Measurements from ENCODE around the gene CD4. TPM values are rescaled to one million over a fixed set of nuclear protein-coding genes. Genes with fewer than 3 reads are reported as not detected.

Gene CD4
- total RNA-seq, 1 donor from 2014 or later = 0.75 TPM

- DNase-seq (ENCODE audit: low read depth) = no peak
- no peak for TF ChIP-seq CTCF (conservative IDR thresholded peaks at IDR 0.05; ENCODE audit: low read depth, low read length)
- no peak overlapping the region for H3K4me3 ChIP-seq (ENCODE audit: low read depth, low read length)
Measured at GRCh38 chr12:6784761-6785160, 4.6 kb upstream of the CD4 start.

- no peak for TF ChIP-seq CTCF (conservative IDR thresholded peaks at IDR 0.05; ENCODE audit: low read depth, low read length)
- no peak for DNase-seq (ENCODE audit: low read depth)
- H3K4me3 ChIP-seq (ENCODE audit: low read depth, low read length) = no peak overlapping the region
Measured at GRCh38 chr12:6786416-6787094, 2.8 kb upstream of the CD4 start.

- TF ChIP-seq CTCF (conservative IDR thresholded peaks at IDR 0.05; ENCODE audit: low read depth, low read length) = no peak
- DNase-seq (ENCODE audit: low read depth) = no peak
Measured at GRCh38 chr12:6787309-6787708, 2.0 kb upstream of the CD4 start.

GRCh38 chr12:6790496-6791150 is 1.3 kb downstream of the CD4 start:
- no peak for DNase-seq (ENCODE audit: low read depth)
- TF ChIP-seq CTCF (conservative IDR thresholded peaks at IDR 0.05; ENCODE audit: low read depth, low read length) = no peak
- no peak overlapping the region for H3K4me3 ChIP-seq (ENCODE audit: low read depth, low read length)

More at GRCh38 chr12:6787309-6787708, 2.0 kb upstream of the CD4 start:
- H3K4me3 ChIP-seq (ENCODE audit: low read depth, low read length) = no peak overlapping the region

GRCh38 chr12:6791931-6792520 is 2.7 kb downstream of the CD4 start:
- no peak for TF ChIP-seq CTCF (conservative IDR thresholded peaks at IDR 0.05; ENCODE audit: low read depth, low read length)
- no peak for DNase-seq (ENCODE audit: low read depth)
- H3K4me3 ChIP-seq (ENCODE audit: low read depth, low read length) = no peak overlapping the region

GRCh38 chr12:6792522-6793201 is 3.3 kb downstream of the CD4 start:
- no peak overlapping the region for H3K4me3 ChIP-seq (ENCODE audit: low read depth, low read length)
- no peak for TF ChIP-seq CTCF (conservative IDR thresholded peaks at IDR 0.05; ENCODE audit: low read depth, low read length)
- no peak for DNase-seq (ENCODE audit: low read depth)

All from epithelial cell of proximal tubule (primary cell).